Transverse colon (tissue), 4 donors: Measurements from ENCODE around the gene SLF2.

Experiments
- CTCF ChIP-seq, 5 experiments: fragments of 200-600 bp in 3 of 5; fragments of 450-650 bp in 2 of 5; sonication (generic) in 3 of 5; IDR thresholded peaks; 1 replicate in 2 of 5; 2 replicates in 3 of 5; pipeline ENCODE4 v1.5.1; 2016 to 2017; ENCODE audit warnings: antibody characterized with exemption in 5 of 5, inconsistent platforms in 3 of 5, mild to moderate bottlenecking in 2 of 5, moderate library complexity in 1 of 5
- EP300 ChIP-seq: sonication (generic); formaldehyde crosslinking; IDR thresholded peaks from one replicate; pipeline ENCODE4 v1.6.1; 2017; ENCODE audit warnings: antibody characterized with exemption, low read depth
- POLR2AphosphoS5 ChIP-seq, 3 donors: sonication (generic); formaldehyde crosslinking; IDR thresholded peaks; one replicate each; pipeline ENCODE4 v1.6.1; 2016; ENCODE audit warnings: antibody characterized with exemption in 3 of 3

GRCh38 chr10:100902622-100903021, 10.1 kb upstream of the SLF2 start:
- no peak for TF ChIP-seq CTCF (IDR thresholded peaks at IDR 0.05)
- no peak for TF ChIP-seq POLR2AphosphoS5 (IDR thresholded peaks at IDR 0.05)
- no peak for TF ChIP-seq EP300
